GM19452 (cell line): ENCODE data around the gene TAF13.
"Not testable (repeated sequence)": the region's sequence is repeated elsewhere in the genome, so short reads cannot be mapped to it uniquely, and the experiment has no call there.

Source experiments
- ATAC-seq: cut with Tn5 transposase; IDR thresholded peaks from one replicate; pipeline ENCODE4 v1.9.1; 2021; ENCODE audit not compliant: unreplicated experiment

Gene TAF13

DNA sequence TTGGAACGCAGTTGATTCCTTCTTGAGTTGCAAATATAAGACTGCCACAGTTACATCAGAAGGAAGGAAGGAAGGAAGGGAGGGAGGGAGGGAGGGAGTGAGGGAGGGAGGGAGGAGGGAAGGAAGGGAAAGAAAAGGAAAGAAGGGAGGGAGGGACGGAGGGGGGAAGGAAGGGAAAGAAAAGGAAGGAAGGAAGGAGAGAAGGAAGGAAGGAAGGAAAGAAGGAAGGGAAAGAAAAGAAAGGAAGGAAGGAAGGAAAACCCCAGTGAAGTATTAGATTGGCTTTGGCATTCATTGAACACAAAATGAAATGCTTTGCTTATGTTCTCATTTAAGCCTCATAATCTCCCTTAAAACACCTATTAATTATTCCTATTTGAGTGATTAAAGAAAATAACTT, 27.5 kb downstream of the TAF13 start:
- ATAC-seq: no peak

DNA sequence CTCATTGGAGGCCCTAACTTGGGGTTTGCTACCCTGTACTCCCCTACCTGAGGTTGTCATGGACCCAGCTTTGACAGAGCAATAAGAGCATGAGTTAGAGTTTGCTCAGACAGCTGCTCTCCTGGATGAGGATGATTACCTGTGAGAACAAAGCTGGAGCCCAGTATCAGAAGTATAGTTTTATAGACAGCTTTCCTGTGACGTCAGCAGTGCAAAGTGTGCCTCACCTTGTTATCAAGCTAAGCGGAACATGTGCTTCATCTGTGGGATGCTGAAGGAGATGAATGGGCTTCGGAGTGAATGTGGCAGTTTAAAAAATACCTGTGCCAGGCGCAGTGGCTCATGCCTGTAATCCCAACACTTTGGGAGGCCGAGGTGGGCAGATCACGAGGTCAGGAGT, 28.5 kb downstream of the TAF13 start:
- ATAC-seq: no peak

DNA sequence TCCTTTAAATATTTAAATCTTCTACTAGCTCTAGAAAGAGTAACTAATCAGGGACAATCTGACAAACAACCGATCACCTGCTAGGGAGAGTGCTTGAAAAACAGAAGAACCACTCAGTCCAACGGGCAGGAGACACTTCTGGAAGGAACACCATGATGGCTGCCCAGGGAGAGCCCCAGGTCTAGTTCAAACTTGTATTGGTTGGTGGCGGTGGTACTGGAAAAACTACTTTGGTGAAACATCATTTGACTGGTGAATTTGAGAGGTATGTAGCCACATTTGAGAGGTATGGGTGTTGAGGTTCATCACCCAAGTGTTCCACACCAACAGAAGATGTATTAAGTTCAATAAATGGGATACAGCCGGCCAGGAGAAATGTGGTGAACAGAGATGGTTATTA, 29.1 kb downstream of the TAF13 start:
- ATAC-seq: no peak

DNA sequence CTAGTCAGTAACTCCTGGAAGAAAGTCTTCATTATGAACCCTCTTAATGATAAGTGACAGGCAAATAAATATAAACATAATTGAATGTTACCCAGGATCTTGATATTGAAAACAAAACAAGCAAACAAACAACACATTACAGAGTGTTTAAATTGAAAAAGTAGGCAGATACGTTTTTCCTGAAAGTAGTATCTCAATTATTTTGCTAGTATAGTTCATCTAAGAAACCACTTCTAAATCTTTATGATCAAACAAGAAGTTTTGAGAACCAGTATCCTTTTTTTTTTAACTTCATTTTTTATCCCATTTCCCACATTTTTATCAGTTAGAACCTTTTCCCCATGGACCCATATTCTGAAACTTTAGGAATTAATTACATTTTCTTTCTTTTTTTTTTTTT, 30.2 kb downstream of the TAF13 start:
- ATAC-seq: no peak

DNA sequence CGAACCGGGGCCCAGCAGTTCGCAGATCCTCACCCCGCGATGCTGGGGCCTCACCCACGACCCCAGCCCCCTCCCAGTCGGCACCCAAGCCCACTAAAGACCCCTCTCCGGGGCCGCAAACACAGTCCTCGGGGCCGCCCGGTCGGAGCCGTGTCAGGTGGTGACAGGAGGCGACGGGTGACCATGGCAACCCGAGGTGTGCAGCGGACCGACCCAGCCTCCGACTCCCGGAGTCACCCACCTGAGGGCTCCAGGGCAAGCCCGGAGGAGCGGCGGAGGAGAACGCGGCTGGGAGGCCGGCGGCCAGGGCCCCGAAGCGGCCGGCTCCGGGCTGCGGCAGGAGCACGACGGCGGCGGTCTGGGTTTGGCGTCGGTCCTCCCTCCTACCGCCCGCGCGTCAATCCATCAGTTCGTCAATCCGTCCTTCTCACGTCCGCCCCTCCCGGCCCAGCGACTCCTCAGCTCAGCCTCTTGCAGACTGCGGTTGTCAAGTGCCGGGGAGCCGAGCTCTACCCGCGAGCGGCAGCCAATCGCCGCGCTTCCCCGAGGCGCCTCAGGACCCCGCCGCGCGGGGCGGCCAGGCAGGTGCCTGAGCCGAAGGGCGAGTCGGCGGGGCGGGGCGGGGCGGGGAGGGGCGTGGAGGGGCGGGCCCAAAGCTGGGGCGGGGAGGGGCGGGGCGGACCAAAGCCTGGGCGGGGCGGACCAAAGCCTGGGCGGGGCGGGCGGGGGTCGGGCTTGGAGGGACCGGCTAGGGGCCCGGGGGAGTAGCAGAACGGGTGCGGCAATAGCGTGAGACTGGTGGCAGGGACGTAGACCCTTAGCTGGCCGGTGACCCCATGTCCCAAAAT, 34.0 kb downstream of the TAF13 start, which contains the start of gene WDR47:
TSS of gene WDR47 (minus strand) at position 482 of the 848 bp plus-strand sequence. CDS start 18,590 bp downstream, outside the sequence.
- ATAC-seq: peak; percentile 96

DNA sequence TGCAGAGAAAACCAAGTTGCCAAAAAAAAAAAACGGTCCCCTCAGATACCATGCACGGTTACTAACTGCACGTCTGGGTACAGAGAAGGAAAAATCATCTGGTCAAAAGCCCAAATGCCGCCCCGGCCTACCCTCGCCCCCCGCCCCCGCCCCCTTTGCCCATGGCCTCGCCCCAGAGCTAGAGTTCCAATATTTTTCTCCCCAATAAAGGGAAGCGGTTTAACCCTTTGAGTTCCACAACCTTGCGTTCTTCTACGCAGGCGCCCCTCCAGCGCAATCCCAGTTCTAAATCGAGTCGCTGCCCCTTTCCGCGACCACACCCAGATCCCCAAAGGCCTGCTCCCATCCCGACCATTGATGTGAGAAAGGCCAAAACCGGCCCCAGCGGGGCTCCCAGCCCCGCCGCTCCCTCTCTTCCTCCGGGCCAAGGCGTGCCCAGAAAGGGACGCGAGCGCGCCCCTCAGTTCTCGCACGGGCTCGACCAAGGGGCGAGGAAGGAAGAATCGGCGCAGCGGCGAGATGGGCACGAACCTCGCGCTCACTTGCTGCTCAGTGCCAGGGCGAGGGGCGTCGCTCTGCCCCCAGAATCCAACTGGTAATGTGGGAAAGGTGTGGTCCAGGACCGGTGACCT, 34.7 kb downstream of the TAF13 start:
- ATAC-seq: peak; percentile 28

DNA sequence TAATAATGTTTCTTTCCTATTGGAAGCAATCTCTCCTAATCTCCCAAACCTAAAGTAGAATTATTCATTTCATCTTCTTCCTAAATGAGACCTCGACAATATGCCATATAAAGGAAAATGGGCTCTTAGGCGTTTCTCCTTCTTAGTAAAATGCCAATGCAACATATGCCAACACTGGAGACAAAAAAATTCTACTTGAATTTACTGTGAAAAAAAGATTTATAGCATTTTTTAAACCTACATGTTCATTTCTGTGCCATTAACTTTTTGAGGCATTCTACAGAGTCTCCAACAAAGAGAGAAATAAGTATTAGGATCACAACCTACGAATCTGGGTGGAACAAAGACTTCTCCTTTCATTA, 35.2 kb downstream of the TAF13 start:
- no peak for ATAC-seq

DNA sequence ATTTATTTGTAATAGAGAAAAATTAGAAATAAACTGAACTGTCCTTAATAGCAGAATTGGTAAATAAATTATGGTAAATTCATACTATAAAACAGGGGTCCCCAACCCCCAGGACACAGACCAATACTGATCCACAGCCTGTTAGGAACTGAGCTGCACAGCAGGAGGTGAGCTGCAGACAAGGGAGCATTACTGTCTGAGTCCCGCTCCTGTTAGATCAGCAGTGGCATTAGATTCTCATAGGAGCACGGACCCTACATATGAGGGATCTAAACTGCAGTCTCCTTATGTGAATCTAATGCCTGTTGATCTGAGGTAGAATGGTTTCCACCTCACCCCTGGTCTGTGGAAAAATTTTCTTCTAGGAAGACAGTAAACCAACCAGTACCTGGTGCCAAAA, 41.4 kb downstream of the TAF13 start:
- ATAC-seq: no peak

DNA sequence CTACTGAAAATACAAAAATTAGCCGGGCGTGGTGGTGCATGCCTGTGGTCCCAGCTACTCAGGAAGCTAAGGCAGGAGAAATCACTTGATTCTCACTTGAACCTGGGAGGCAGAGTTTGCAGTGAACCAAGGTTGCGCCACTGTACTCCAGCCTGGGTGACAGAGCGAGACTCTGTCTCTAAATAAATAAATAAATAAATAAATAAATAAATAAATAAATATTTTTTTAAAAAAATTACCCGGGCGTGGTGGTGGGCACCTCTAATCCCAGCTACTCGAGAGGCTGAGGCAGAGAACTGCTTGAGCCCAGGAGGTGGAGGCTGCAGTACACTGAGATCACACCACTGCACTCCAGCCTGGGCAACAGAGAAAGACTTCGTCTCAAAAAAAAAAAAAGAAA, 46.3 kb downstream of the TAF13 start:
- not testable (repeated sequence) for ATAC-seq

DNA sequence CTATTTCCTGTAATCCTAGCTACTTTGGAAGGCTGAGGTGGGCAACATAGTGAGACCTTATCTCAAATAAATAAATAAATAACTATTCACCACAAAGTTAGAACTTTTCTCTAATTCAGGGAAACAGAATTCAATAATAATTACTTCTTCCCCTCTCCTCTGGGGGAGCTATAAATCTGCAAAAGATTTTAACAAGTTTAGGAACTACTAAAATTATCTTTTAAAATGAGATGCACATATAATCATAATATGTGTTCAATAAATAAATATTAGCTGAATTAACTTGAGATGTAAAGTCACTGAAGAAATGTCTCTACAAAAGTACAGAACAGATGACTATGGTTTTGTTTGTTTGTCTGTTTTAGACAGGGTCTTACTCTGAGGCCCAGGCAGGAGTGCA, 48.0 kb downstream of the TAF13 start:
- no peak for ATAC-seq

DNA sequence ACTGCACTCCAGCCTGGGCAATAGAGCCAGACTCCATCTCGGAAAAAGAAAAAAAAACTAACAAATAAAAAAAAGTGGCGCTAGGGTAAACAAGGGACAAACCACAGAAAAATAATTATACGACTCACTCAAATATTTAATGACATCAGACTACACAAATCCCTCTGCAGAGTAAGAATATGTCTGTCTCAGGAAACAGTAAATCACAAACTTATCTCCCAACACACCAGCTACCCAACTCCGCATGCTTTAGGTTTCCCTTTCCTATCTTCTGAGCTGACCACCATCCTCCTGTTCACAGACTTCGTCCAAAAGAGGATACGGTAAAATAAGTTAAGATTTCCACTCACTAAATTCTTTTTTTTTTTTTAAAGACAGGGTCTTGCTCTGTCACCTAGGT, 50.1 kb downstream of the TAF13 start:
- no peak for ATAC-seq

DNA sequence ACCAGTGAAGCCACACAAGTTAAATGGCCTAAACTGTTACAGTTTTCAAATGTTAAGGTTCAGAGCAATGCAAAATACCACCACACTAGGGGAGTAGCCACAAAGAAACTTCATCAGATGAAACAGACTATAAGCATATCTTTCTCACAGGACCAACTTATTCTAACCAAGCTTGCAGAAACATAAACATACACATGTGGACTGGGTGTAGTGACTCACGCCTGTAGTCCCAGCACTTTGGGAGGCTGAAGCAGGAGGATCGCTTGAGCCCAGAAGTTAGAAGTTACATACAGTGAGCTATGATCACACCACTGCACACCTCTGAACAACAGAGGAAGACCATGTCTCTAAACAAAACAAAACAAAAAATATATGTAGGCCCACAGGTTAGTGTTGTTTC, 51.2 kb downstream of the TAF13 start:
- ATAC-seq: no peak

DNA sequence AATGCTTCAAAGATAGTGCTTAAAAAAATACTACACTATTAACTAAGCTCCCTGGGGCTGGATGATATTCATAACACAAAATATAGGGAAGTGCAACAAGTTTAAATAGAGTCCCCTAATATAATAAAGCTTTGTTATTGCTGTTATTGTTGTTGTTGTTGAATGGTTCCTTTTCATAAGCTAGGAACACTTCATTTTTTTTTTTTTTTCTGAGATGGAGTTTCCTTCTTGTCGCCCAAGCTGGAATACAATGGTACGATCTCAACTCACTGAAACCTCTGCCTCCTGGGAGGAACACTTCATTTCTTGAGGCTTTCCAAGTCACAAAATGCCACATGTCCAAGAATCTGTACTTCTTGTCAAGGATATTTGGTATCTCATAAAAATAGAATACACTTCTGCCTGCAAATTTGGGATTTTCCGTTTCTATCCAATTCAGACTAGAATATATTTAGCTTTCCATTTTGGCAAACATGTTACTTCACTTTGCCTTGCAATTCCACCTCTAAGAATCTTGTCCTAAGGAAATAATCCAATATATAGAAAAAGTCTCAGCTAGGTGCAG, 55.0 kb downstream of the TAF13 start:
- ATAC-seq: no peak

DNA sequence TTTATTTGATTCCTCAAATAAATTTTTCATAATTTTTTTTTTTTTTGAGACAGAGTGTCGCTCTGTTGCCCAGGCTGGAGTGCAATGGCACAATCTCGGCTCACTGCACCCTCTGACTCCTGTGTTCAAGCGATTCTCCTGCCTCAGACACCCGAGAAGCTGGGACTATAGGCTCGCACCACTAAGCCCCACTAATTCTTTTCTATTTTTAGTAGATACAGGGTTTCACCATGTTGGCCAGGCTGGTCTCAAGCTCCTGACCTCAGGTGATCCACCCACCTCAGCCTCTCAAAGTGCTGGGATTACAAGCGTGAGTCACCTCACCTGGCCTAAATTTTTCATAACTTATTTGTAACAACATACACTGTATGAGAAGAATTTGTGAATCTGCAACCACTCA, 58.1 kb downstream of the TAF13 start:
- ATAC-seq: not testable (repeated sequence)

DNA sequence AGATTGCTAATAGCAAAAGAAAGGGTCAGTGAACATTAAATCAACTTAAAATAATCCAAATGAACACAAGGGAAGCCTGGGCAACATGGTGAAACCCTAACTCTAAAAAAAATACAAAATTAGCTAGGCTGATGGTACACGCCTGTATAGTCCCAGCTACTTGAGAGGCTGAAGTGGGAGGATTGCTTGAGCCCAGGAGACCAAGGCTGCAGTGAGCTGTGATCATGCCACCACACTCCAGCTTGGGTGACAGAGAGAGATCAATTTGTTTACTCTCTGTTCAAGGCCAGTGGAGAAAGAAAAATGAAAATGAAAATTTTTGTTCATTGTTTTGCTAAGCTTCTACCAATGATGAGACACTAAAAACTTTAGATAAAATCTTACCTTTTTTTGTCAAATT, 58.7 kb downstream of the TAF13 start:
- ATAC-seq: no peak
